Ishikawa (cell line): ENCODE data around the gene EHD1.

Experiments used
- CEBPB ChIP-seq: IDR thresholded peaks from 2 replicates; pipeline ENCODE4 v1.6.1; 2012
- EGR1 ChIP-seq: IDR thresholded peaks from 2 replicates; pipeline ENCODE4 v1.6.1; 2012
- EP300 ChIP-seq: IDR thresholded peaks from 2 replicates; pipeline ENCODE4 v1.6.1; 2012; ENCODE audit warnings: borderline replicate concordance
- FOXM1 ChIP-seq: IDR thresholded peaks from 2 replicates; pipeline ENCODE4 v1.6.1; 2012; ENCODE audit warnings: low read depth, borderline replicate concordance
- MAX ChIP-seq: IDR thresholded peaks from 2 replicates; pipeline ENCODE4 v1.6.1; 2012
- RAD21 ChIP-seq: IDR thresholded peaks from 2 replicates; pipeline ENCODE4 v1.6.1; 2012; ENCODE audit warnings: low read depth
- TEAD4 ChIP-seq: IDR thresholded peaks from 2 replicates; pipeline ENCODE4 v1.6.1; 2012
- YY1 ChIP-seq: IDR thresholded peaks from 2 replicates; pipeline ENCODE4 v1.6.1; 2012; ENCODE audit warnings: low read depth

GRCh38 chr11:64855596-64856304 is 22.7 kb downstream of the EHD1 start:
- no peak for TF ChIP-seq EGR1
- TF ChIP-seq TEAD4 = no peak
- no peak for TF ChIP-seq YY1
- no peak for TF ChIP-seq MAX
- TF ChIP-seq FOXM1 = no peak
- TF ChIP-seq CEBPB = no peak
- TF ChIP-seq EP300 = no peak
- no peak for TF ChIP-seq RAD21
